GM19351 (cell line): ENCODE measurements around the gene BABAM2.
A peak's percentile ranks its signal among the peaks of the same experiment; 100 is the strongest.

Source experiments
- ATAC-seq: cut with Tn5 transposase; IDR thresholded peaks from one replicate; pipeline ENCODE4 v1.9.1; 2021; ENCODE audit warnings: mild to moderate bottlenecking, moderate library complexity; ENCODE audit not compliant: unreplicated experiment

The BABAM2 gene

GRCh38 chr2:28269019-28269784, 378.7 kb downstream of the BABAM2 start:
- ATAC-seq = no peak

GRCh38 chr2:28270456-28271152, 380.1 kb downstream of the BABAM2 start:
- ATAC-seq = no peak

GRCh38 chr2:28271231-28271918, 380.8 kb downstream of the BABAM2 start:
- no peak for ATAC-seq

- no peak for ATAC-seq
Observed at GRCh38 chr2:28271919-28272250, 381.4 kb downstream of the BABAM2 start.

GRCh38 chr2:28273751-28274150, 383.2 kb downstream of the BABAM2 start:
- ATAC-seq = no peak

GRCh38 chr2:28274911-28275685, 384.6 kb downstream of the BABAM2 start:
- no peak for ATAC-seq

- peak; percentile 71 for ATAC-seq
Observed at GRCh38 chr2:28276076-28276618, 385.6 kb downstream of the BABAM2 start.

- no peak for ATAC-seq
Observed at GRCh38 chr2:28276807-28277206, 386.3 kb downstream of the BABAM2 start.

GRCh38 chr2:28277466-28277865, 386.9 kb downstream of the BABAM2 start:
- ATAC-seq = no peak

- ATAC-seq = no peak
Observed at GRCh38 chr2:28279371-28279770, 388.8 kb downstream of the BABAM2 start.

GRCh38 chr2:28280619-28281018, 390.1 kb downstream of the BABAM2 start:
- no peak for ATAC-seq

GRCh38 chr2:28281739-28282138, 391.2 kb downstream of the BABAM2 start:
- ATAC-seq = no peak

GRCh38 chr2:28282248-28282647, 391.7 kb downstream of the BABAM2 start:
- no peak for ATAC-seq

- no peak for ATAC-seq
Observed at GRCh38 chr2:28282861-28283646, 392.5 kb downstream of the BABAM2 start.

GRCh38 chr2:28283861-28284260, 393.3 kb downstream of the BABAM2 start:
- ATAC-seq = no peak

- no peak for ATAC-seq
Observed at GRCh38 chr2:28286678-28287077, 396.1 kb downstream of the BABAM2 start.

- ATAC-seq = no peak
Observed at GRCh38 chr2:28287256-28287915, 396.9 kb downstream of the BABAM2 start.

- no peak for ATAC-seq
Observed at GRCh38 chr2:28288620-28289019, 398.1 kb downstream of the BABAM2 start.

- ATAC-seq = no peak
Observed at GRCh38 chr2:28291811-28292440, 401.4 kb downstream of the BABAM2 start.
